ENCODE data around the gene NACC2. TPM values are rescaled to one million over a fixed set of nuclear protein-coding genes. Genes with fewer than 3 reads are reported as not detected.

NACC2 gene
- total RNA-seq, 5 donors from 2014 or later (not counting 1 experiment from before 2014, with no cell fraction given): 4.2 to 11.7 (median 11.3) TPM

DNA sequence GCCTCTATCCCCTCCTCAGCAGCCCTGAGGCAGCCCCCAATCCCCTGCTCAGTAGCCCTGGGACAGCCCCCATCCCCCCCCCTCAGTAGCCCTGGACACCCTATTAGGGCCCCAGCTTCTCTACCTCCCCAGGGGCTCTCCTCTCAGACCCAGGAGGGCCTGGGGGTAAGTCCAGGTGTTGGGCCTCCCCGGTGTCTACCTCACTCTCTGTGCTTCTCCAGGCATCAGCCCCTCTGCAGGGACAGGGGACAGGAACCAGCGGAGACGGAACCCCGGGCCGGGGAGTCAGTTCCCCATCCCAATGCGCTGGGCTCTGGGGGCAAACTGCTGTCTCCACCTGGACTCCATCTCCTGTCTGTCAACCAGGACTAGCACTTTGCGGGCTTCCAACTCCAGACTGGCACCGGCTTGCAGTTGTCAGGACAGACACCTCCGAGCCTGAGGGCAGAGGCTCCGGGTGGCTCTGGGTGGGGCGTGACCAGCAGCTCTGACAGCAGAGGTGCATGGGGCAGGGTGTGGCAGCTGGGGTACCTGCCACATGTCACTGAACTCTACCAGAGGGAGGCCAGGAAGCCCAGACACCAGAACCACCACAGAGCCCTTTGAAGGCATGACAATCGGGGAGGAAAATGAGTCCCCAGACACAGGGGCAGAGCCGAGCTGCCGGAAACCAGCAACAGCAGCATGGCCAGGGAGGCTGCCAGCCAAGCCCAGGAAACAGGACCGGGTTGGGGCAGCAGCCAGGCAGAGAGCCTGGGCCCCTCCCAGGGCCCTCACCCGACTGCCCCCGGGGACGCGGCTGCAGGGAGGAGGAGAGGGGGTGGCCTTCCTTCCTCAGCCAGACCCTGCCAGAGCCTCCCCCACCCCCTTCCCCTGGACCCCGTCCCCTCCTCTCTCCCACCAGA, 116.2 kb downstream of the NACC2 start:
- ChIA-PET CTCF (interaction anchor here in 1 of 2 donors (0.5 kb wide), 1 partner anchor 188 kb away, joined by 4 read pairs; no protein-coding TSS in a partner anchor), POLR2A (no interaction called here)
- peak; percentile 41 to 74 (median 61) for DNase-seq
- Histone ChIP-seq H3K4me3 (ENCODE audit: control insufficient read depth in 1 of 2, extremely low read depth in 1 of 2, low read length in 1 of 2) (peak overlapping the region; percentile 7 to 47), H3K27ac (ENCODE audit: low read length) (peak overlapping the region; percentile 12), H3K4me1 (ENCODE audit: control insufficient read depth in 1 of 2, extremely low read depth in 1 of 2, insufficient read depth in 2 of 2, low read length in 2 of 2) (peaks cover 8 to 28% of the 10 kb centered on the region in 2 experiments), H3K36me3 (ENCODE audit: control insufficient read depth in 2 of 2, extremely low read depth in 1 of 2, insufficient read depth in 1 of 2, low read length in 1 of 2) (no peaks in the 10 kb centered on the region), H3K9me3 (no peaks in the 10 kb centered on the region), H3K27me3 (replicated peaks in 1 of 2; ENCODE audit: control insufficient read depth in 2 of 2, extremely low read depth in 1 of 2, insufficient read depth in 2 of 2, low read length in 1 of 2) (peaks cover 0 to 20% of the 10 kb centered on the region in 2 experiments)
- Mint-ChIP-seq H3K27ac (peak overlapping the region; percentile 68 to 86), H3K36me3 (no peaks in the 10 kb centered on the region), H3K4me3 (peak overlapping the region; percentile 51 to 74 (median 62)), H3K9me3 (no peaks in the 10 kb centered on the region), H3K4me1 (peaks cover 7 to 18% (median 11%) of the 10 kb centered on the region in 3 donors), H3K27me3 (no peaks in the 10 kb centered on the region)
- WGBS (ENCODE audit: insufficient coverage): 5% methylated on average over 15 of the region's 20 CpGs
- ATAC-seq (replicated peaks in 1 of 4): peak; percentile 94 to 98 (median 96)

DNA sequence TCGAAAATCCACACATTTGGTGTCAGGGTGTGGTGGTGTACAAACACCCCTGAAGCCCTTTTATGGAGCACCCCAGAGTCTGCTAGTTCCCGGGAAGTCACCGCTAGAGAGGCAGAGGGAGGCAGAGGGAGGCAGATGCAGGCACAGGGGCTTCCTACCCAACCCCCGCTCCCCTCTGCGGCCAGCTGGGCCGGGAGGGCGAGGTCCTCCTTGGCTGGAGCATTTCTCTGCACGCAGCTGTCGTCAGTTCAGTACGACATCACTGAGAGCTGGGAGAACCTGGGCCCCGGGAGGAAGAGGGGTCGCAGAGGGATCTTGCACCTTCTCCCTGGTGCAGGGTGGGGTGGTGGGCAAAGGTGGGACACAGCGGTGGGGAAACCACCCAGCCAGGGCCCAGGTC, 118.1 kb downstream of the NACC2 start:
- ChIA-PET CTCF (no interaction called here), POLR2A (no interaction called here)
- no peak overlapping the region for H3K27ac ChIP-seq (ENCODE audit: low read length)
- H3K9me3 ChIP-seq: no peaks in the 10 kb centered on the region
- H3K4me1 ChIP-seq (ENCODE audit: control insufficient read depth in 1 of 2, extremely low read depth in 1 of 2, insufficient read depth in 2 of 2, low read length in 2 of 2): peaks cover 8 to 28% of the 10 kb centered on the region in 2 experiments
- no peaks in the 10 kb centered on the region for H3K36me3 ChIP-seq (ENCODE audit: control insufficient read depth in 2 of 2, extremely low read depth in 1 of 2, insufficient read depth in 1 of 2, low read length in 1 of 2)
- peaks cover 0 to 11% of the 10 kb centered on the region in 2 experiments for H3K27me3 ChIP-seq (replicated peaks in 1 of 2; ENCODE audit: control insufficient read depth in 2 of 2, extremely low read depth in 1 of 2, insufficient read depth in 2 of 2, low read length in 1 of 2)
- Mint-ChIP-seq H3K4me3 (no peak overlapping the region), H3K4me1 (peaks cover 12 to 28% (median 19%) of the 10 kb centered on the region in 3 donors), H3K27me3 (no peaks in the 10 kb centered on the region), H3K27ac (no peak overlapping the region), H3K9me3 (no peaks in the 10 kb centered on the region), H3K36me3 (no peaks in the 10 kb centered on the region)
- H3K4me3 ChIP-seq (ENCODE audit: control insufficient read depth in 1 of 2, extremely low read depth in 1 of 2, low read length in 1 of 2): no peak overlapping the region
- DNase-seq (no peak), ATAC-seq (replicated peaks in 1 of 4) (no peak)
- 85% methylated on average over 11 of the region's 13 CpGs for WGBS (ENCODE audit: insufficient coverage)

DNA sequence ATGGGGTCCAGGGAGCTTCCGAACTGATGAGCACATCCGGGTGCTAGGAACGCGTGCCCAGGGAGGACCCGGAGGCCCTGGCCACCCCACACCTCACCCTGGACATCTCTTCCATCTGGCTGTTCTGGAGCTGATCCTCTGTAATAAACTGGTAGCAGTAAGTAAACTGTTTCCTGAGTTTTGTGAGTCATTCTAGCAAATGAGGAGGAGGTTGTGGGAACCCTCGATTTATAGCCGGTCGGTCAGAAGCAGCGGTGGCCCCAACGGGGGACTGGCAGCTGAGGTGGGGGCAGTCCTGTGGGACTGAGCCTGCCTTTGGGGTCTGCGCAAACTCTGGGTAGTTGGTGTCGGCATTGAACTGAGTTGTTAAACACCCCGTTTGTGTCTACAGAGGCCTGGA, 118.6 kb downstream of the NACC2 start:
- ChIA-PET CTCF (no interaction called here), POLR2A (interaction anchor here in 1 of 2 donors (0.6 kb wide), 1 partner anchor 1871 kb away, joined by 3 read pairs; no protein-coding TSS in a partner anchor)
- Histone ChIP-seq H3K4me1 (ENCODE audit: control insufficient read depth in 1 of 2, extremely low read depth in 1 of 2, insufficient read depth in 2 of 2, low read length in 2 of 2) (peaks cover 8 to 28% of the 10 kb centered on the region in 2 experiments), H3K4me3 (ENCODE audit: control insufficient read depth in 1 of 2, extremely low read depth in 1 of 2, low read length in 1 of 2) (no peak overlapping the region), H3K36me3 (ENCODE audit: control insufficient read depth in 2 of 2, extremely low read depth in 1 of 2, insufficient read depth in 1 of 2, low read length in 1 of 2) (no peaks in the 10 kb centered on the region), H3K27me3 (replicated peaks in 1 of 2; ENCODE audit: control insufficient read depth in 2 of 2, extremely low read depth in 1 of 2, insufficient read depth in 2 of 2, low read length in 1 of 2) (peaks cover 0 to 11% of the 10 kb centered on the region in 2 experiments), H3K27ac (ENCODE audit: low read length) (no peak overlapping the region), H3K9me3 (no peaks in the 10 kb centered on the region)
- no peak overlapping the region for H3K27ac Mint-ChIP-seq
- no peak overlapping the region for H3K4me3 Mint-ChIP-seq
- H3K9me3 Mint-ChIP-seq: no peaks in the 10 kb centered on the region
- H3K36me3 Mint-ChIP-seq: no peaks in the 10 kb centered on the region
- H3K4me1 Mint-ChIP-seq: peaks cover 12 to 28% (median 19%) of the 10 kb centered on the region in 3 donors
- ATAC-seq (replicated peaks in 1 of 4): no peak
- WGBS (ENCODE audit: insufficient coverage): 59% methylated on average over 8 of the region's 13 CpGs
- H3K27me3 Mint-ChIP-seq: no peaks in the 10 kb centered on the region
- no peak for DNase-seq

DNA sequence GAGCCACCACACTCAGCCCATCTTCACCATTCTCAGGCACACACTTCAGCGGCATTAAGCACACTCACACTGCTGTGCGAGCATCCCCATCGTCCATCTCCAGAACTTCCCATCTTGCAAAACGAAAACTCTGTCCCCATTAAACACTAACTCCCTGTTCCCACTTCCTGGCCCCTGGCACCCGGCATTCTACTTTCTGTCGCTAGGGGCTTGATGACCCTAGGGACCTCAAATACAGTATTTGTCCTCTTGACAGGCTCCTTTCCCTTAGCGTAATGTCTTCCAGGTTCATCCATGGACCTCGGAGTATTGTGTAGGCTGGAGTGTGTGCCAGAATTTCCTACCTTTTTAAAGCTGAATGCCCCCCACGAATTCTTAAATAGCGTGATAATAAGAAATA, 119.3 kb downstream of the NACC2 start:
- no peak for DNase-seq
- WGBS (ENCODE audit: insufficient coverage): 92% methylated on average over 6 of the region's 10 CpGs
- no peak overlapping the region for H3K27ac ChIP-seq (ENCODE audit: low read length)
- no peak for ATAC-seq (replicated peaks in 1 of 4)
- peaks cover 0 to 12% of the 10 kb centered on the region in 2 experiments for H3K27me3 ChIP-seq (replicated peaks in 1 of 2; ENCODE audit: control insufficient read depth in 2 of 2, extremely low read depth in 1 of 2, insufficient read depth in 2 of 2, low read length in 1 of 2)
- no peaks in the 10 kb centered on the region for H3K36me3 ChIP-seq (ENCODE audit: control insufficient read depth in 2 of 2, extremely low read depth in 1 of 2, insufficient read depth in 1 of 2, low read length in 1 of 2)
- ChIA-PET POLR2A (interaction anchor here in 1 of 2 donors (0.6 kb wide), 1 partner anchor 1870 kb away, joined by 3 read pairs; no protein-coding TSS in a partner anchor), CTCF (no interaction called here)
- Mint-ChIP-seq H3K4me1 (peaks cover 12 to 28% (median 19%) of the 10 kb centered on the region in 3 donors), H3K36me3 (no peaks in the 10 kb centered on the region), H3K9me3 (no peaks in the 10 kb centered on the region), H3K27ac (no peak overlapping the region), H3K27me3 (no peaks in the 10 kb centered on the region), H3K4me3 (no peak overlapping the region)
- H3K4me1 ChIP-seq (ENCODE audit: control insufficient read depth in 1 of 2, extremely low read depth in 1 of 2, insufficient read depth in 2 of 2, low read length in 2 of 2): peaks cover 8 to 26% of the 10 kb centered on the region in 2 experiments
- H3K4me3 ChIP-seq (ENCODE audit: control insufficient read depth in 1 of 2, extremely low read depth in 1 of 2, low read length in 1 of 2): no peak overlapping the region
- H3K9me3 ChIP-seq: no peaks in the 10 kb centered on the region

DNA sequence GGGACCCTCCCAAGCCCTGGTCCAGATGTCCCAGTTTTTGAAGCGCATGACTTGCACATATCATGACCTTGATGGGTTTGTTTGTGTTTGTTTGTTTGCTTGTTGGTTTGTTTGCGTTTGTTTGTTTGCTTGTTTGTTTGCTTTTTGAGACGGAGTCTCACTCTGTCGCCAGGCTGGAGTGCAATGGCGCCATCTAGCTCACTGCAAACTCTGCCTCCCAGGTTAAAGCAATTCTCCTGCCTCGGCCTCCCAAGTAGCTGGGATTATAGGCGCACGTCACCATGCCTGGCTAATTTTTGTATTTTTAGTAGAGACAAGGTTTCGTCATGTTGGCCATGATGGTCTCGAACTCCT, 120.9 kb downstream of the NACC2 start:
- CTCF ChIA-PET: no interaction called here
- Mint-ChIP-seq H3K27me3 (no peaks in the 10 kb centered on the region), H3K27ac (no peak overlapping the region), H3K36me3 (no peaks in the 10 kb centered on the region), H3K4me1 (peaks cover 12 to 22% (median 14%) of the 10 kb centered on the region in 3 donors), H3K4me3 (no peak overlapping the region), H3K9me3 (no peaks in the 10 kb centered on the region)
- Histone ChIP-seq H3K9me3 (no peaks in the 10 kb centered on the region), H3K4me3 (ENCODE audit: control insufficient read depth in 1 of 2, extremely low read depth in 1 of 2, low read length in 1 of 2) (no peak overlapping the region), H3K36me3 (ENCODE audit: control insufficient read depth in 2 of 2, extremely low read depth in 1 of 2, insufficient read depth in 1 of 2, low read length in 1 of 2) (no peaks in the 10 kb centered on the region), H3K4me1 (ENCODE audit: control insufficient read depth in 1 of 2, extremely low read depth in 1 of 2, insufficient read depth in 2 of 2, low read length in 2 of 2) (peaks cover 3 to 10% of the 10 kb centered on the region in 2 experiments), H3K27me3 (replicated peaks in 1 of 2; ENCODE audit: control insufficient read depth in 2 of 2, extremely low read depth in 1 of 2, insufficient read depth in 2 of 2, low read length in 1 of 2) (peaks cover 0 to 17% of the 10 kb centered on the region in 2 experiments), H3K27ac (ENCODE audit: low read length) (no peak overlapping the region)
- 74% methylated on average over 6 of the region's 10 CpGs for whole genome bisulfite sequencing (ENCODE audit: insufficient coverage)
- POLR2A ChIA-PET: no interaction called here
- ATAC-seq (replicated peaks in 1 of 4): no peak
- no peak for DNase-seq

GRCh38 chr9:135973277-135974219, 121.5 kb downstream of the NACC2 start:
- Mint-ChIP-seq H3K4me1 (peaks cover 6 to 15% (median 9%) of the 10 kb centered on the region in 3 donors), H3K27ac (no peak overlapping the region), H3K36me3 (no peaks in the 10 kb centered on the region), H3K27me3 (no peaks in the 10 kb centered on the region), H3K9me3 (no peaks in the 10 kb centered on the region), H3K4me3 (no peak overlapping the region)
- Histone ChIP-seq H3K4me1 (ENCODE audit: control insufficient read depth in 1 of 2, extremely low read depth in 1 of 2, insufficient read depth in 2 of 2, low read length in 2 of 2) (peaks cover 0 to 3% of the 10 kb centered on the region in 2 experiments), H3K9me3 (no peaks in the 10 kb centered on the region), H3K27me3 (replicated peaks in 1 of 2; ENCODE audit: control insufficient read depth in 2 of 2, extremely low read depth in 1 of 2, insufficient read depth in 2 of 2, low read length in 1 of 2) (peaks cover 0 to 17% of the 10 kb centered on the region in 2 experiments), H3K27ac (ENCODE audit: low read length) (no peak overlapping the region), H3K36me3 (ENCODE audit: control insufficient read depth in 2 of 2, extremely low read depth in 1 of 2, insufficient read depth in 1 of 2, low read length in 1 of 2) (no peaks in the 10 kb centered on the region), H3K4me3 (ENCODE audit: control insufficient read depth in 1 of 2, extremely low read depth in 1 of 2, low read length in 1 of 2) (no peak overlapping the region)
- no peak for DNase-seq
- WGBS (ENCODE audit: insufficient coverage): 48% methylated on average over 18 of the region's 23 CpGs
- no peak for ATAC-seq (replicated peaks in 1 of 4)
- ChIA-PET CTCF (no interaction called here), POLR2A (no interaction called here)

All from T-cell (primary cell).